ENCODE data around the gene SLFN12L. TPM values are rescaled to one million over a fixed set of nuclear protein-coding genes. Genes with fewer than 3 reads are reported as not detected.
"Not testable (repeated sequence)": the region's sequence is repeated elsewhere in the genome, so short reads cannot be mapped to it uniquely, and the experiment has no call there.

Gene SLFN12L
- total RNA-seq, 4 donors from 2014 or later, result 1.2 to 2.0 (median 1.4) TPM

DNA sequence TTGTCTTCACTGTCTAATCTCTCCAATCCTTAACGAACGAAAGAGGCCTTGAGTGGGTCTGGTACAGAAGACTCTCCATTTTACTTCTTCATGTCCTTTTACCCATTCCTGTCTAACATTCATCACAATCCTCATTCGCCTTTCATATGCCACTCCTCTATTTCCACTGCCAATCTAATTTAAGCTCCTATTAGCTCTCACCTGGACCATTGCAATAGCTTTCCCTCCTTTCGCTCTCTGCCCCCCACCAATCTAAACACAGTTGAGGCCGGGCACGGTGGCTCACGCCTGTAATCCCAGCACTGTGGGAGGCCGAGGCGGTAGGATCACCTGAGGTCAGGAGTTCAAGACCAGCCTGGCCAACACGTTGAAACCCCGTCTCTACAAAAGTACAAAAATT lies 29.5 kb upstream of the SLFN12L start:
- H3K27ac ChIP-seq, result no peak overlapping the region
- no peaks in the 10 kb centered on the region for H3K27me3 ChIP-seq
- H3K9me3 ChIP-seq, result no peaks in the 10 kb centered on the region
- H3K4me3 ChIP-seq, result peak overlapping the region; percentile 64 to 86 (median 73)
- no peak for DNase-seq (ENCODE audit: low spot score in 2 of 2)
- no peaks in the 10 kb centered on the region for H3K36me3 ChIP-seq
- WGBS, 2 donors, result 64 to 74% methylated on average over 11 of the region's 11 CpGs
- peaks cover 0 to 39% (median 17%) of the 10 kb centered on the region in 4 donors for H3K4me1 ChIP-seq
- TF ChIP-seq, protein P1, sequence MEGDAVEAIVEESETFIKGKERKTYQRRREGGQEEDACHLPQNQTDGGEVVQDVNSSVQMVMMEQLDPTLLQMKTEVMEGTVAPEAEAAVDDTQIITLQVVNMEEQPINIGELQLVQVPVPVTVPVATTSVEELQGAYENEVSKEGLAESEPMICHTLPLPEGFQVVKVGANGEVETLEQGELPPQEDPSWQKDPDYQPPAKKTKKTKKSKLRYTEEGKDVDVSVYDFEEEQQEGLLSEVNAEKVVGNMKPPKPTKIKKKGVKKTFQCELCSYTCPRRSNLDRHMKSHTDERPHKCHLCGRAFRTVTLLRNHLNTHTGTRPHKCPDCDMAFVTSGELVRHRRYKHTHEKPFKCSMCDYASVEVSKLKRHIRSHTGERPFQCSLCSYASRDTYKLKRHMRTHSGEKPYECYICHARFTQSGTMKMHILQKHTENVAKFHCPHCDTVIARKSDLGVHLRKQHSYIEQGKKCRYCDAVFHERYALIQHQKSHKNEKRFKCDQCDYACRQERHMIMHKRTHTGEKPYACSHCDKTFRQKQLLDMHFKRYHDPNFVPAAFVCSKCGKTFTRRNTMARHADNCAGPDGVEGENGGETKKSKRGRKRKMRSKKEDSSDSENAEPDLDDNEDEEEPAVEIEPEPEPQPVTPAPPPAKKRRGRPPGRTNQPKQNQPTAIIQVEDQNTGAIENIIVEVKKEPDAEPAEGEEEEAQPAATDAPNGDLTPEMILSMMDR (IDR thresholded peaks at IDR 0.05), result no peak
- TF ChIP-seq POLR2A (IDR thresholded peaks at IDR 0.05), result no peak
- no peak for TF ChIP-seq EP300 (IDR thresholded peaks at IDR 0.05)

DNA sequence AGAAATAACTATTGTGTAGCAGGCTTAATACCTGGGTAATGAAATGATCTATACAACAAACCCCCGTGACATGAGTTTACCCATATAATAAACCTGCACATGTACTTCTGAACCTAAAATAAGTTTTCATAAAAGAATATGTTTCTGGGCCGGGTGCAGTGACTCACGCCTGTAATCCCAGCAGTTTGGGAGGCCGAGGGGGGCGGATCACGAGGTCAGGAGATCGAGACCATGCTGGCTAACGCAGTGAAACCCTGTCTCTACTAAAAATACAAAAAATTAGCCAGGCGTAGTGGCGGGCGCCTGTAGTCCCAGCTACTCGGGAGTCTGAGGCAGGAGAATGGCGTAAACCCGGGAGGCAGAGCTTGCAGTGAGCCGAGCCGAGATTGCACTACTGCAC lies 25.7 kb upstream of the SLFN12L start:
- H3K27me3 ChIP-seq; H3K4me3 ChIP-seq; H3K36me3 ChIP-seq; DNase-seq (ENCODE audit: low spot score in 2 of 2); H3K9me3 ChIP-seq; H3K27ac ChIP-seq; H3K4me1 ChIP-seq: not testable (repeated sequence)
- 81% methylated on average over 16 of the region's 16 CpGs for WGBS, 2 donors

DNA sequence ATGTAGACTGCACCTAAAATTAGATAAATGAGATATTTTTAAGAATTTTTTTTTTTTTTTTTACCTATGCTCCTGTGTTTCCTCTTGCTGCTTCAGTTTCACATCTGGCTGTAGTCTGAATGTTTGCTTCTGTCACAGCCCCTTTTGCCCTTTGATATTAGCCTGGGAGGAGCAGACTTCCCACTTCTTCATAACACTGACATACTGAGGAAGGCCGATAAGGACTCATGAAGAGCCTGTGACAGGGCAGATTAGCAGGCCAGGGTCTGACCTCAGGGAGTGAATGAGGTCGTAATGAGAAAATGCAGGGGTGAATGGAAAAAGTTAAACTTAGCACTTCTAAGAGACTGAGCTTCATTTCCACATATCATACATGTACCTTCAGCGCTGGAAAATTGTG lies 23.2 kb upstream of the SLFN12L start, which contains the start of gene SLFN14:
SLFN14 (minus strand) TSS at position 117 of the 400 bp plus-strand sequence. CDS start 2,757 bp downstream, outside the sequence.
- H3K27me3 ChIP-seq, result peaks cover 0 to 6% of the 10 kb centered on the region in 2 donors
- no peak for DNase-seq (ENCODE audit: low spot score in 2 of 2)
- no peaks in the 10 kb centered on the region for H3K9me3 ChIP-seq
- TF ChIP-seq EP300 (IDR thresholded peaks at IDR 0.05), result no peak
- H3K27ac ChIP-seq, result no peak within 1 kb of the TSS
- H3K4me1 ChIP-seq, result no peaks in the 10 kb centered on the region
- WGBS, 2 donors, result 48 to 51% methylated on average over 3 of the region's 3 CpGs
- H3K4me3 ChIP-seq, result no peak within 1 kb of the TSS
- no peaks in the 10 kb centered on the region for H3K36me3 ChIP-seq

DNA sequence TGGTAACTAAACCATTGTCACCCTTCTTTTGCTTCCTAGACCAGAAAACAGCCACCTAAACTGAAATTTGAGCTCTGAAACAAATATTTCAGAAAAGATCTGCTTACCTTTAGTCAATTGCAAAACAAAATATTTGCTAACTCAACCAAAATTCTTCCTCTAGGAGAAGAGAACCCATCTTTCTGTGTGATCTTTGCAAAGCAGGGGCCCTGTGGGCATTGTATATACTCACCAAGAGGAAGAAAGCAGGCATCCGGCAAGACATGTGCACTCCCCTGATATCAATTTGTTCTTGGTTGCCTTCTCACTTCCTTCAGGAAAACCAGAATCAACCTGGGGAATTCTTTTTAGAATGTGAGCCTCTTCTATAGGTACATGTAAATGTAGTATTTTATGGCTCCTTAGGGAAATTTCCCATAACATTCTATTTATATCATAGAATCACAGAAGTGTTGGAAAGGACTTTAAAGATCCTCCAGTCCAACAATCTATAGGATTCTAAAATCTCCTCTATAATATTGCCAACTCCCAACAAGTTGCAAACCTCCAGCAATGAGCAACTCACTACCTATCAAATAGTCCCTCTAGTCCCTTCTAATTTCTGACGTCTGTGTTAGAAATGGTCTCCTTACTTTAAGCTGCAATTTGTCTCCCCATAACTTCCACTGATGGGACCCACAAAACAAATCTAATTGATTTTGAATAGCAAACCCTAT lies 22.2 kb upstream of the SLFN12L start:
- H3K27me3 ChIP-seq, result peaks cover 0 to 6% of the 10 kb centered on the region in 2 donors
- TF ChIP-seq POLR2A (IDR thresholded peaks at IDR 0.05) (no peak), EP300 (IDR thresholded peaks at IDR 0.05) (no peak)
- TF ChIP-seq, protein P1 (IDR thresholded peaks at IDR 0.05), result no peak

DNA sequence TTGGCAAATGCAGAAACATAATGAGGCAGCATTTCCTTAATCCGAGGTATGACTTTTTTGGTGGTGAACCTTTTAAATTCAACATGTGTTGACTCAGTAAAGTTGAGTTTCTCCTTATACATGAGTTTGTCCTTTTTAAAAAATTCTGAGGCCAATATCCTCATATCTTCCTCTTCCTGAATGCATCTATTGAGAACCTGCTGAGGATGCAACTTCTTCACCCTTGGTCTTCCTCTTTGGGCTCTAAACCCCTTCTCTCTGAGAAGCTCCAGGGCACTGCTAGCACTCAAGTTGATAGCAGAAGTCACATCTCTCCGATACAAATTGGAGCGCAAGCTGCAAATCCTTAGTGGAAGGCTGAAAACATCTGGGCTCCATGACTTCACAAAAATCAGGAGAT lies 19.9 kb upstream of the SLFN12L start:
- Histone ChIP-seq H3K27me3 (peaks cover 0 to 6% of the 10 kb centered on the region in 2 donors), H3K36me3 (no peaks in the 10 kb centered on the region), H3K9me3 (no peaks in the 10 kb centered on the region), H3K4me1 (no peaks in the 10 kb centered on the region), H3K4me3 (no peak overlapping the region), H3K27ac (no peak overlapping the region)
- DNase-seq (ENCODE audit: low spot score in 2 of 2), result no peak
- 80 to 82% methylated on average over 3 of the region's 3 CpGs for WGBS, 2 donors
- TF ChIP-seq POLR2A (IDR thresholded peaks at IDR 0.05) (no peak), EP300 (IDR thresholded peaks at IDR 0.05) (no peak)
- TF ChIP-seq, protein P1 (IDR thresholded peaks at IDR 0.05), result no peak

More for the DNA sequence above, 22.2 kb upstream of the SLFN12L start:
- WGBS, 2 donors, result 63 to 64% methylated on average over 2 of the region's 2 CpGs
- no peaks in the 10 kb centered on the region for H3K9me3 ChIP-seq
- no peaks in the 10 kb centered on the region for H3K36me3 ChIP-seq
- H3K27ac ChIP-seq, result no peak overlapping the region
- no peaks in the 10 kb centered on the region for H3K4me1 ChIP-seq
- no peak for DNase-seq (ENCODE audit: low spot score in 2 of 2)
- H3K4me3 ChIP-seq, result no peak overlapping the region

DNA sequence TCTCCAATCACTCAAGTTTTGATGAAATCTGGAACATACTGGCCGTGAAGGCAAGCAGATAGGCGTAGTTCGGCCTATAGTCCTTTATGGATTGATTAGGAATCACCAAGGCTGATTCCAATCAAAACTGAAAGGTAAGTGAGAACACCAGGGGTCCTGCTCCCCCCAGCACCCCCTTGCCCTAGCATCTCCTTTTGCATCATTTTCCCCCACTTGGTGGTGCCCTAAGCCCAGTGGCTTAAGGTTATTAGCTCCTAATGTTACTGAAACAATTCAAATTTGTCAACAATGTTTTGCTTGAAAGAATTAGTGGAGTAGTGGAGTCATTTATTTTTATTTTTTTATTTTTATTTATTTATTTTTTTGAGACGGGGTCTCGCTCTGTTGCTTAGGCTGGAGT lies 18.2 kb upstream of the SLFN12L start:
- DNase-seq (ENCODE audit: low spot score in 2 of 2), result no peak
- Histone ChIP-seq H3K36me3 (no peaks in the 10 kb centered on the region), H3K9me3 (no peaks in the 10 kb centered on the region), H3K4me1 (no peaks in the 10 kb centered on the region), H3K27ac (no peak overlapping the region), H3K4me3 (no peak overlapping the region), H3K27me3 (peaks cover 0 to 6% of the 10 kb centered on the region in 2 donors)
- TF ChIP-seq POLR2A (IDR thresholded peaks at IDR 0.05) (no peak), EP300 (IDR thresholded peaks at IDR 0.05) (no peak)
- TF ChIP-seq, protein P1 (IDR thresholded peaks at IDR 0.05), result no peak
- WGBS, 2 donors, result 83 to 88% methylated on average over 5 of the region's 5 CpGs

All from tibial nerve (tissue), 4 donors.